ENCODE data around the gene LRRC7. TPM values are rescaled to one million over a fixed set of nuclear protein-coding genes. Genes with fewer than 3 reads are reported as not detected.

Gene LRRC7
- total and polyA plus RNA-seq, 4 donors = 19.5 to 75.0 (median 46.5) TPM

DNA sequence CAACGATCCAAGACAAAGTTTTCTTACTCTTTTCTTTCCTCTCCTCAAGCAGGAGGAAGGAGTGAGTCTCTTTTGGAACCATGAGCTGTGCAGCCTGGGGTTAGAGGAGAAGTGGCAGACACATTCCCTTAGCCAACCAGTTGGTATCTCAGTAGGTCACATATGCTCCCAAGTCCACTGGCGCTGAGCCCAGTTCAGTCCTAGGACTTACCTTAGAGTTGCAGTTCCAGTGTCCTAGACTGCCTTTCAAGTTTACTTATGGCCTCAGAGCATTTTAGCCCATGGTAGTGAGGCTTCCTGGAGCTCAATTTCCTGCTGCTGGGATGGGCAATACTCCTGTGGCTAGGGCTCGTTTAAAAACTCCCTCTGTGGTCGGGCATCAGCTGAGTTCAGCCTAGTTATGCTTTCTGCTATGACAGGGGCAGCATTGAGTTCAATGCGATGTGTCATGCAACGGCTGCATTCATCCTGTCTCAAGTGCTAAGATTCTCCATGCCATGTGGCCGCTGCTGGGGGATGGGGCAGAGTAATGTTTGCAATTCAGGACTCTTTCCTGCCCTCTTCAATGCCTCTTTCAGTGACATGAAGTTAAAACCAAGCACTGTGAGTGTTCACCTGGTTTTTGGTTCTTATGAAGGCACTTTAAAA is 103.8 kb downstream of the LRRC7 start:
- Histone ChIP-seq H3K4me1 (ENCODE audit: control insufficient read depth, insufficient read depth, low read length) (no peaks in the 10 kb centered on the region), H3K27me3 (ENCODE audit: control insufficient read depth, insufficient read depth, low read length) (no peaks in the 10 kb centered on the region), H3K36me3 (ENCODE audit: control insufficient read depth, insufficient read depth, low read length) (no peaks in the 10 kb centered on the region), H3K4me3 (ENCODE audit: low read depth, low read length) (no peak overlapping the region), H3K9me3 (ENCODE audit: control insufficient read depth, insufficient read depth, low read length) (no peaks in the 10 kb centered on the region), H3K27ac (ENCODE audit: low read depth, low read length) (no peak overlapping the region)
- peak in 1 of 6 donors; percentile 7 for DNase-seq (ENCODE audit: low read depth in 4 of 6, low spot score in 6 of 6)
- WGBS (ENCODE audit: insufficient coverage) = 73% methylated on average over 5 of the region's 7 CpGs

DNA sequence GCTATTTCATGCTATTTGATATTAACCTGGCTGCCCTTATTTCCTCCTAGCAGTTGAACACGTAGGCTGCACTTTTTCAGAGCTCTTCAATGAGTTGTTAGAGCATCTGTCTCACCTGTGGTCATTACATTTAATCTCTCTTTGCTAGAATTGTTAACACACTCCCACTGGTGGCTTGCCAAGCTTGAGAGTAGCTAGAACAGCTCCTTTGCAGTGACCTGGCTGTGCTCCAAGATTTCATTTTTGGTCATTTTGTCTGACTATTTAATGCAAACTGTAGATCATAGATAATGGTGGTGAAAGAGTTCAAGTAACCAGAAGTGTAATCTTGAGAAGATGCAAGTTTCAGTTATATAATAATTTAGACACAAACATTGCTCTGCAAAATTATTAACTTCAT is 105.6 kb downstream of the LRRC7 start:
- Histone ChIP-seq H3K27ac (ENCODE audit: low read depth, low read length) (no peak overlapping the region), H3K27me3 (ENCODE audit: control insufficient read depth, insufficient read depth, low read length) (no peaks in the 10 kb centered on the region), H3K36me3 (ENCODE audit: control insufficient read depth, insufficient read depth, low read length) (no peaks in the 10 kb centered on the region), H3K9me3 (ENCODE audit: control insufficient read depth, insufficient read depth, low read length) (no peaks in the 10 kb centered on the region), H3K4me1 (ENCODE audit: control insufficient read depth, insufficient read depth, low read length) (no peaks in the 10 kb centered on the region), H3K4me3 (ENCODE audit: low read depth, low read length) (no peak overlapping the region)
- 50% methylated on average over 1 of the region's 1 CpG for WGBS (ENCODE audit: insufficient coverage)
- peak in 2 of 6 donors; percentile 5 to 53 for DNase-seq (ENCODE audit: low read depth in 4 of 6, low spot score in 6 of 6)

- Histone ChIP-seq H3K4me1 (ENCODE audit: control insufficient read depth, insufficient read depth, low read length) (no peaks in the 10 kb centered on the region), H3K4me3 (ENCODE audit: low read depth, low read length) (no peak overlapping the region), H3K36me3 (ENCODE audit: control insufficient read depth, insufficient read depth, low read length) (no peaks in the 10 kb centered on the region), H3K27ac (ENCODE audit: low read depth, low read length) (no peak overlapping the region), H3K27me3 (ENCODE audit: control insufficient read depth, insufficient read depth, low read length) (no peaks in the 10 kb centered on the region), H3K9me3 (ENCODE audit: control insufficient read depth, insufficient read depth, low read length) (no peaks in the 10 kb centered on the region)
- WGBS (ENCODE audit: insufficient coverage) = no CpG with 5 or more reads among the region's 2 CpGs
- no peak for DNase-seq (ENCODE audit: low read depth in 4 of 6, low spot score in 6 of 6)
These were observed 112.2 kb downstream of the LRRC7 start for GRCh38 chr1:69679965-69680364.

- Histone ChIP-seq H3K27ac (ENCODE audit: low read depth, low read length) (no peak overlapping the region), H3K9me3 (ENCODE audit: control insufficient read depth, insufficient read depth, low read length) (peaks cover 4% of the 10 kb centered on the region), H3K36me3 (ENCODE audit: control insufficient read depth, insufficient read depth, low read length) (no peaks in the 10 kb centered on the region), H3K27me3 (ENCODE audit: control insufficient read depth, insufficient read depth, low read length) (no peaks in the 10 kb centered on the region), H3K4me3 (ENCODE audit: low read depth, low read length) (no peak overlapping the region), H3K4me1 (ENCODE audit: control insufficient read depth, insufficient read depth, low read length) (no peaks in the 10 kb centered on the region)
- no CpG with 5 or more reads among the region's 1 CpG for WGBS (ENCODE audit: insufficient coverage)
- DNase-seq (ENCODE audit: low read depth in 4 of 6, low spot score in 6 of 6) = no peak
These were observed 118.8 kb downstream of the LRRC7 start for GRCh38 chr1:69686367-69686984.

DNA sequence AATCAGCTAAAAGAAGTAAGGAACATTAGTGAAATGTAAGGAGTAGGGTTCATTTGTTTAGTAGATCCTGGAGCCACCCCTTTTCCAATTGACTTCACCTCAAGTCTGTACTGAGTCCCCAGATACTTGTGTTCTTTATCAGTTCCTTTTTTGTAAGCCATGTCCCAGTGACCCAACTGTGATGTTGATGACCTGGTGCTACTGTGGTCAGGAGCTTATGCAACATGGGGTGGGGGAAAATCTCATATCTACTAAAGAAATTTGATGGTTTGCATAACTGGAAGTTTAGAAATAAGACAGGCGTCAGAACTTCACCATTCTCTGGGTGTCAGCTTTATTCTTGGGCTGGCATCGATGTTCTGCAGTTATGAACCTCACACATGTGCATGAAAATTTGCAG is 120.5 kb downstream of the LRRC7 start:
- no peak for DNase-seq (ENCODE audit: low read depth in 4 of 6, low spot score in 6 of 6)
- H3K36me3 ChIP-seq (ENCODE audit: control insufficient read depth, insufficient read depth, low read length) = no peaks in the 10 kb centered on the region
- H3K27ac ChIP-seq (ENCODE audit: low read depth, low read length) = no peak overlapping the region
- H3K4me1 ChIP-seq (ENCODE audit: control insufficient read depth, insufficient read depth, low read length) = no peaks in the 10 kb centered on the region
- no CpG with 5 or more reads among the region's 2 CpGs for WGBS (ENCODE audit: insufficient coverage)
- no peaks in the 10 kb centered on the region for H3K27me3 ChIP-seq (ENCODE audit: control insufficient read depth, insufficient read depth, low read length)
- H3K4me3 ChIP-seq (ENCODE audit: low read depth, low read length) = no peak overlapping the region
- H3K9me3 ChIP-seq (ENCODE audit: control insufficient read depth, insufficient read depth, low read length) = peaks cover 4% of the 10 kb centered on the region

- DNase-seq (ENCODE audit: low read depth in 4 of 6, low spot score in 6 of 6) = no peak
- no peaks in the 10 kb centered on the region for H3K4me1 ChIP-seq (ENCODE audit: control insufficient read depth, insufficient read depth, low read length)
- no peak overlapping the region for H3K4me3 ChIP-seq (ENCODE audit: low read depth, low read length)
- no peak overlapping the region for H3K27ac ChIP-seq (ENCODE audit: low read depth, low read length)
- peaks cover 3% of the 10 kb centered on the region for H3K9me3 ChIP-seq (ENCODE audit: control insufficient read depth, insufficient read depth, low read length)
- H3K27me3 ChIP-seq (ENCODE audit: control insufficient read depth, insufficient read depth, low read length) = no peaks in the 10 kb centered on the region
- H3K36me3 ChIP-seq (ENCODE audit: control insufficient read depth, insufficient read depth, low read length) = no peaks in the 10 kb centered on the region
- WGBS (ENCODE audit: insufficient coverage) = 100% methylated on average over 1 of the region's 3 CpGs
These were observed 123.5 kb downstream of the LRRC7 start for GRCh38 chr1:69691179-69691578.

GRCh38 chr1:69693921-69694675 is 126.4 kb downstream of the LRRC7 start:
- no peak for DNase-seq (ENCODE audit: low read depth in 4 of 6, low spot score in 6 of 6)
- no peak overlapping the region for H3K27ac ChIP-seq (ENCODE audit: low read depth, low read length)

DNA sequence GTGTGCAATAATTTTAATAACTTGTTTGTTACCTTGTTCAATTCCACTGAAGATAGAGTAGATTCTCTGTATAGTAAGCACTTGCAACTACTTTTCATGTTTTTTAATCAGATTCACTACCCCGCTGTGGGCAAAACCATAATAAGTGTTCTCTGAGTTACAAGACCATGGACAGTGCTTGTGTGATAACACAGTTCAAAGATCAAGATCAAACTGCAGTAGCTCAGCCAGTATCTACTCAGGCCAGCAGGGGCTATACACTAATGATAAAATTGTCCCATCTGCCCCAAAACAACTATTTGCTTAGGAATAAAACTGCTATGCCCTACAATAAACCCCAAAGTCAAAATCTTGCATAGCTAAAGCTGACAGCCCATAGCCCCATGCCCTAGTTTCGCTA is 129.6 kb downstream of the LRRC7 start:
- Histone ChIP-seq H3K27me3 (ENCODE audit: control insufficient read depth, insufficient read depth, low read length) (no peaks in the 10 kb centered on the region), H3K9me3 (ENCODE audit: control insufficient read depth, insufficient read depth, low read length) (no peaks in the 10 kb centered on the region), H3K4me3 (ENCODE audit: low read depth, low read length) (no peak overlapping the region), H3K27ac (ENCODE audit: low read depth, low read length) (no peak overlapping the region), H3K4me1 (ENCODE audit: control insufficient read depth, insufficient read depth, low read length) (no peaks in the 10 kb centered on the region), H3K36me3 (ENCODE audit: control insufficient read depth, insufficient read depth, low read length) (no peaks in the 10 kb centered on the region)
- DNase-seq (ENCODE audit: low read depth in 4 of 6, low spot score in 6 of 6) = no peak
- 100% methylated on average over 1 of the region's 2 CpGs for WGBS (ENCODE audit: insufficient coverage)

More at GRCh38 chr1:69693921-69694675, 126.4 kb downstream of the LRRC7 start:
- Histone ChIP-seq H3K9me3 (ENCODE audit: control insufficient read depth, insufficient read depth, low read length) (no peaks in the 10 kb centered on the region), H3K4me3 (ENCODE audit: low read depth, low read length) (no peak overlapping the region), H3K36me3 (ENCODE audit: control insufficient read depth, insufficient read depth, low read length) (no peaks in the 10 kb centered on the region), H3K4me1 (ENCODE audit: control insufficient read depth, insufficient read depth, low read length) (no peaks in the 10 kb centered on the region), H3K27me3 (ENCODE audit: control insufficient read depth, insufficient read depth, low read length) (no peaks in the 10 kb centered on the region)

DNA sequence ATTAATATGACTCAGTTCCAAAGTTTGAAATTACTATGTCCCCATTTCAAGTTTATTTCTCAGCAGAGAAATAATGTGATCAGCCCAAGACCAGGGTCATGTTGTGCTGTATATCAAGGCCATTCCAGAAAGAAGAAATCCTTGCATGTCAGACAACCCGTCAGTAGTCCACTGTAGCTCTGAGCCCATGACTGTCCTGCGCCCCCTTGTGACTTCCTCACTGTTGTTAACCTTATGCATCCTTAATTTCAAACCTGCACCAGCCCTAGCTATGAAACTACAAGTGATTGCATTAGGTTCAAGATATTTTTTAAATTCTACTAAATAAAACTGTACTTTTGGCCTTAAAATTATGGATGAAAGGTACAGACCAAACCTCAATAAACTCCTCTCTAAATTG is 133.0 kb downstream of the LRRC7 start:
- H3K4me1 ChIP-seq (ENCODE audit: control insufficient read depth, insufficient read depth, low read length) = no peaks in the 10 kb centered on the region
- WGBS (ENCODE audit: insufficient coverage) = no CpG with 5 or more reads among the region's 2 CpGs
- no peaks in the 10 kb centered on the region for H3K9me3 ChIP-seq (ENCODE audit: control insufficient read depth, insufficient read depth, low read length)
- no peaks in the 10 kb centered on the region for H3K36me3 ChIP-seq (ENCODE audit: control insufficient read depth, insufficient read depth, low read length)
- no peak overlapping the region for H3K4me3 ChIP-seq (ENCODE audit: low read depth, low read length)
- no peak overlapping the region for H3K27ac ChIP-seq (ENCODE audit: low read depth, low read length)
- H3K27me3 ChIP-seq (ENCODE audit: control insufficient read depth, insufficient read depth, low read length) = no peaks in the 10 kb centered on the region
- DNase-seq (ENCODE audit: low read depth in 4 of 6, low spot score in 6 of 6) = no peak

GRCh38 chr1:69702085-69702484 is 134.4 kb downstream of the LRRC7 start:
- DNase-seq (ENCODE audit: low read depth in 4 of 6, low spot score in 6 of 6) = no peak
- 57% methylated on average over 2 of the region's 4 CpGs for WGBS (ENCODE audit: insufficient coverage)
- Histone ChIP-seq H3K9me3 (ENCODE audit: control insufficient read depth, insufficient read depth, low read length) (no peaks in the 10 kb centered on the region), H3K4me1 (ENCODE audit: control insufficient read depth, insufficient read depth, low read length) (no peaks in the 10 kb centered on the region), H3K27me3 (ENCODE audit: control insufficient read depth, insufficient read depth, low read length) (no peaks in the 10 kb centered on the region), H3K27ac (ENCODE audit: low read depth, low read length) (no peak overlapping the region), H3K36me3 (ENCODE audit: control insufficient read depth, insufficient read depth, low read length) (no peaks in the 10 kb centered on the region), H3K4me3 (ENCODE audit: low read depth, low read length) (no peak overlapping the region)
